HepG2 (cell line): ENCODE measurements around the gene GPBAR1. TPM values are rescaled to one million over a fixed set of nuclear protein-coding genes. Genes with fewer than 3 reads are reported as not detected.

Experiments
- ATAC-seq: fragments of 200-7000 bp; cut with Tn5 transposase; 3 replicates; pipeline ENCODE4 v1.9.1; 2020; ENCODE audit warnings: mild to moderate bottlenecking, moderate library complexity
- BruUV-seq: library from RNA; stranded (reverse); fragments of 400-500 nt; replicated peaks from 2 replicates; lab custom pipeline; 2021; lab: Mats Ljungman, UMichigan
- CTCF ChIA-PET: fragments of 300-600 bp; formaldehyde crosslinking; extraction: SDS; loops from one replicate; lab custom pipeline; 2021; ENCODE audit warnings: low total read pairs, inconsistent platforms, low intra/inter-chr PET ratio; lab: Yijun Ruan, JAX
- POLR2A ChIA-PET: fragments of 350-600 bp; sonication (Branson Sonifier 250); formaldehyde crosslinking; loops from one replicate; lab custom pipeline; 2020; ENCODE audit warnings: antibody characterized with exemption, inconsistent platforms; lab: Yijun Ruan, JAX
- DNase-seq: peaks from one replicate; pipeline ENCODE4 v3.0.0-alpha.2; 2015; ENCODE audit warnings: low spot score
- FAIRE-seq: peaks from 3 replicates; lab custom pipeline; 2011; peaks lifted over from hg19 to GRCh38; lab: Jason Lieb, UNC
- H2AFZ ChIP-seq: one replicate; pipeline ENCODE4 v1.6.1; 2011; ENCODE audit warnings: low read length, inconsistent platforms
- H3K27ac ChIP-seq: fragments of 300-600 bp; 3 replicates; pipeline ENCODE4 v1.8.0; 2011; ENCODE audit warnings: mixed run types, mild to moderate bottlenecking, mixed read lengths, low read length, inconsistent platforms; ENCODE audit not compliant: insufficient read depth; ENCODE audit errors: extremely low read length
- H3K27me3 ChIP-seq, 2 experiments: fragments of 200-600 bp in 1 of 2; 2 replicates in 1 of 2; 3 replicates in 1 of 2; pipeline versions ENCODE4 v1.6.0 to v1.8.0; 2011; ENCODE audit warnings: low read length in 2 of 2, mild to moderate bottlenecking in 2 of 2, moderate library complexity in 2 of 2, inconsistent platforms in 1 of 2; ENCODE audit not compliant: insufficient read depth in 2 of 2, control insufficient read depth in 1 of 2
- H3K36me3 ChIP-seq, 2 experiments: fragments of 200-600 bp in 1 of 2; replicated peaks in 1 of 2; 2 replicates in 1 of 2; 3 replicates in 1 of 2; pipeline versions ENCODE4 v1.5.1 to v1.8.0; 2011; ENCODE audit warnings: low read length in 2 of 2, inconsistent platforms in 1 of 2; ENCODE audit not compliant: insufficient read depth in 2 of 2, control insufficient read depth in 1 of 2
- H3K4me1 ChIP-seq: 2 replicates; pipeline ENCODE4 v1.5.1; 2012; ENCODE audit warnings: low read length, inconsistent platforms; ENCODE audit not compliant: insufficient read depth
- H3K4me2 ChIP-seq: 2 replicates; pipeline ENCODE4 v1.6.0; 2011; ENCODE audit warnings: low read depth, low read length, inconsistent platforms
- H3K4me3 ChIP-seq, 3 experiments: fragments of 200-600 bp in 1 of 3; sonication (generic), shearing (Covaris generic) in 1 of 3; replicated peaks in 1 of 3; 2 replicates each; pipeline ENCODE4 v1.5.1; 2011 to 2016; ENCODE audit warnings: low read length in 3 of 3, inconsistent platforms in 2 of 3, low read depth in 2 of 3, mild to moderate bottlenecking in 2 of 3, control low read depth in 1 of 3, mixed read lengths in 1 of 3; ENCODE audit not compliant: insufficient read depth in 1 of 3
- H3K79me2 ChIP-seq: one replicate; pipeline ENCODE4 v1.6.1; 2011; ENCODE audit warnings: low read length, inconsistent platforms; ENCODE audit not compliant: insufficient read depth
- H3K9ac ChIP-seq: 2 replicates; pipeline ENCODE4 v1.6.0; 2011; ENCODE audit warnings: mild to moderate bottlenecking, low read depth, low read length, inconsistent platforms; ENCODE audit not compliant: insufficient read depth
- H3K9me3 ChIP-seq: 2 replicates; pipeline ENCODE4 v1.5.1; 2012; ENCODE audit warnings: mild to moderate bottlenecking, low read length
- H4K20me1 ChIP-seq: 2 replicates; pipeline ENCODE4 v1.6.0; 2011; ENCODE audit warnings: inconsistent platforms, mild to moderate bottlenecking, low read length, moderate library complexity; ENCODE audit not compliant: insufficient read depth
- BORCS8-MEF2B ChIP-seq: sonication (generic); formaldehyde crosslinking; IDR thresholded peaks from 2 replicates; pipeline ENCODE4 v1.8.0; 2022; ENCODE audit warnings: mild to moderate bottlenecking, missing genetic modification reagents
- NRL ChIP-seq: sonication (generic); formaldehyde crosslinking; IDR thresholded peaks from 2 replicates; pipeline ENCODE4 v1.5.0; 2020; ENCODE audit warnings: missing genetic modification reagents, mild to moderate bottlenecking, moderate library complexity, borderline replicate concordance
- RBFOX2 ChIP-seq: fragments of 200-400 bp; formaldehyde crosslinking; IDR thresholded peaks from 2 replicates; pipeline ENCODE4 v1.6.1; 2017; ENCODE audit warnings: low read depth, mild to moderate bottlenecking, low read length
- SMYD3 ChIP-seq: sonication (generic); formaldehyde crosslinking; IDR thresholded peaks from 2 replicates; pipeline ENCODE4 v1.8.1; 2023; ENCODE audit warnings: mild to moderate bottlenecking, missing genetic modification reagents
- ZBTB42 ChIP-seq: sonication (generic); formaldehyde crosslinking; IDR thresholded peaks from 2 replicates; pipeline ENCODE4 v1.5.0; 2020; ENCODE audit warnings: mild to moderate bottlenecking, missing genetic modification reagents
- ZFP36L1 ChIP-seq: sonication (generic); formaldehyde crosslinking; IDR thresholded peaks from 2 replicates; pipeline ENCODE4 v1.8.0; 2022; ENCODE audit warnings: mild to moderate bottlenecking, missing genetic modification reagents, moderate library complexity
- ZNF607 ChIP-seq: sonication (generic); formaldehyde crosslinking; IDR thresholded peaks from 2 replicates; pipeline ENCODE4 v1.5.1; 2020; ENCODE audit warnings: missing genetic modification reagents, mild to moderate bottlenecking, borderline replicate concordance
- ZNF639 ChIP-seq: conservative IDR thresholded peaks from 2 replicates; pipeline ENCODE4 v1.6.1; 2018; ENCODE audit warnings: missing genetic modification reagents
- ZNF674 ChIP-seq: sonication (generic); formaldehyde crosslinking; IDR thresholded peaks from 2 replicates; pipeline ENCODE4 v1.5.0; 2020; ENCODE audit warnings: low read depth, mild to moderate bottlenecking, missing genetic modification reagents
- ZNF747 ChIP-seq: sonication (generic); formaldehyde crosslinking; IDR thresholded peaks from 2 replicates; pipeline ENCODE4 v1.8.1; 2023; ENCODE audit warnings: missing genetic modification reagents, mild to moderate bottlenecking, borderline replicate concordance
- WGBS: methylation state at CpG from one replicate; pipeline ENCODE4 v1.1.6; 2017; ENCODE audit warnings: low lambda C conversion rate; 5-methylcytosine and 5-hydroxymethylcytosine counted together
- in situ Hi-C: cut with HindIII; loops from 2 replicates; pipeline ENCODE4 v1.10.0; 2017; ENCODE audit warnings: low pct_unique_long_range_greater_than_20kb; ENCODE audit not compliant: extremely low pct_ligation_motif_present
- intact Hi-C: fragments of 100-400 bp; cut with micrococcal nuclease; formaldehyde crosslinking; loops from one replicate; pipeline ENCODE4 v1.10.0; 2022; ENCODE audit not compliant: unreplicated experiment
- polyA plus RNA-seq, 8 experiments: library from polyadenylated mRNA; depleted of rRNA in 3 of 8; stranded (reverse) in 7 of 8; unstranded in 1 of 8; fragments of >200 nt; fragmentation: Illumina TruSeq in 4 of 8; extraction: Trizol in 4 of 8; gene quantifications; 2 replicates each; pipeline versions ENCODE4 v1.2.1 to v1.2.3, GENCODE V29; 2011 to 2016; ENCODE audit warnings: low read depth in 4 of 8, missing spikeins in 1 of 8, mixed read lengths in 1 of 8; ENCODE audit not compliant: insufficient read depth in 1 of 8
- total RNA-seq, 5 experiments: library from RNA; depleted of rRNA; stranded (reverse); fragments of >200 nt; fragmentation: Illumina TruSeq; extraction: Trizol; gene quantifications; 2 replicates each; pipeline ENCODE4 v1.2.3, GENCODE V29; 2016; ENCODE audit warnings: low read depth in 1 of 5
- TF ChIP-seq, protein P1 (sequence below): sonication (generic); formaldehyde crosslinking; IDR thresholded peaks from 2 replicates; pipeline ENCODE4 v1.8.0; 2022; ENCODE audit warnings: mild to moderate bottlenecking, missing genetic modification reagents, moderate library complexity

The GPBAR1 gene
- total and polyA plus RNA-seq, 2 of the 13 experiments (the other 11 are each of a cell fraction or from before 2014, with no cell fraction given) = 0.05 to 0.09 TPM

- intact Hi-C loops (no loop called here), in situ Hi-C loops (no loop called here)
- ChIA-PET POLR2A (interaction anchor here (0.8 kb wide), 1 partner anchor 125 kb away, joined by 3 read pairs; no protein-coding TSS in a partner anchor), CTCF (no interaction called here)
- Histone ChIP-seq H3K4me3 (no peak overlapping the region), H3K79me2 (peaks cover 31% of the 10 kb centered on the region), H3K4me2 (no peak overlapping the region), H3K36me3 (peaks cover 44 to 71% of the 10 kb centered on the region in 2 experiments), H3K9me3 (no peaks in the 10 kb centered on the region), H2AFZ (no peak overlapping the region), H4K20me1 (peaks cover 43% of the 10 kb centered on the region; the same call in 1 of the 2 replicates), H3K27ac (no peak overlapping the region), H3K9ac (no peak overlapping the region), H3K27me3 (no peaks in the 10 kb centered on the region), H3K4me1 (peaks cover 29% of the 10 kb centered on the region)
- BruUV-seq = no TSS peak
- 99% methylated on average over 3 of the region's 3 CpGs for WGBS
- ATAC-seq = no peak
- no peak for FAIRE-seq
- no peak for DNase-seq
- TF ChIP-seq SMYD3 (CRISPR knock-in tag) (no peak), ZBTB42 (no peak), ZNF607 (CRISPR knock-in tag) (no peak), ZFP36L1 (CRISPR knock-in tag) (no peak), BORCS8-MEF2B (no peak), RBFOX2 (no peak), ZNF674 (CRISPR knock-in tag) (no peak)
Measured at GRCh38 chr2:218281449-218281848, 20.6 kb downstream of the GPBAR1 start.

DNA sequence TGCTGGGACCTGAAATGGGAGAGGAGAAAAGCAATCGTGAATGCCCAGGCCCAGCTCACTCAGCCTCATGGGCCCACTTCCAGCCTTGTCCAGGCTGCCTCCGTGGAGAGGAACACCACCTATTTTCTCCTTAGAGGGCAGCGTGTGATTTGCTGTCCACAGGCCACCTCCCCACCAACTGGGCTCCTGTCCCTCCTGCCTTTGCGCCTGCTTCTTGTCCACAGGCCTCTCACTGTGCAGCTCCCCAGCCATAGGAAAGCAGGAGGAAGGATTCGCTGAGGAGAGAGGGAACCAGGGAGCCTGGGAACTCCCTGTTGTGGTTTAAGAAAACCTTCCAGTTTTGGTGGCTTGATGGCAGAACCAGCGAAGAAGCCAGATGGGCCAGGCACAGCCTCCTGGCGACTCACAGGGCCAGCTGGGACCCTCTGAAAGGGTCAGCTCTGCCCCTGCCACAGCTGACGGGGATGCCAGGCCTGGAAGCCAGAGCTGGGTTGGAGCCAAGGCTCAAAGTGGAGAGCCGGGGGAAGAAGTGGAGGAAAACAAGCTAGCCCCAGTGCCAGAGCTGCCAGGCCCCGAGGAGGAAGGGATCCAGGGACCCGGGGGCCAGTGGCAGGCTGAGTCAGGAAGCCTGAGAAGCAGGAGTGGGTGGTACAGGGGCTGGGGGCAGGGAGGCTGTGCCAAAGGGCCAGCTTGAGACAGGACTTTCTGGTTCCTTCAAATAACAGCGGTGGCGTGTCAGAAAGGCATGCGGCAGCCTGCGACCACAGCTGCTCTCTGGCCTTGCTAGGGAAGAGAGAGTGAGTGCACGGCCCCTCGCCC lies 21.6 kb downstream of the GPBAR1 start:
- Histone ChIP-seq H3K27ac (no peak overlapping the region), H3K4me3 (no peak overlapping the region), H3K4me2 (no peak overlapping the region), H3K4me1 (peaks cover 38% of the 10 kb centered on the region), H3K27me3 (no peaks in the 10 kb centered on the region), H2AFZ (no peak overlapping the region), H3K9me3 (no peaks in the 10 kb centered on the region), H3K36me3 (peaks cover 36 to 62% of the 10 kb centered on the region in 2 experiments), H3K9ac (no peak overlapping the region), H3K79me2 (peaks cover 40% of the 10 kb centered on the region), H4K20me1 (peaks cover 52% of the 10 kb centered on the region)
- BruUV-seq = no TSS peak
- WGBS = 97% methylated on average over 17 of the region's 17 CpGs
- intact Hi-C loops = no loop called here
- POLR2A ChIA-PET = interaction anchor here (2.6 to 6.7 kb wide), 2 partner anchors 9 to 11 kb away, joined by 22 to 121 read pairs; partner anchors contain the start of genes AAMP, PNKD and TMBIM1
- in situ Hi-C loops = no loop called here
- ATAC-seq (no peak), DNase-seq (no peak), FAIRE-seq (no peak)
- CTCF ChIA-PET = no interaction called here
- no peak for TF ChIP-seq ZNF639 (CRISPR knock-in tag)
- no peak for TF ChIP-seq ZNF747 (CRISPR knock-in tag)
- TF ChIP-seq, protein P1, sequence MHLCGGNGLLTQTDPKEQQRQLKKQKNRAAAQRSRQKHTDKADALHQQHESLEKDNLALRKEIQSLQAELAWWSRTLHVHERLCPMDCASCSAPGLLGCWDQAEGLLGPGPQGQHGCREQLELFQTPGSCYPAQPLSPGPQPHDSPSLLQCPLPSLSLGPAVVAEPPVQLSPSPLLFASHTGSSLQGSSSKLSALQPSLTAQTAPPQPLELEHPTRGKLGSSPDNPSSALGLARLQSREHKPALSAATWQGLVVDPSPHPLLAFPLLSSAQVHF (CRISPR knock-in tag) = 0 out of 2 replicates have a peak, but pooled peaks have one; percentile 24
- 0 out of 2 replicates have a peak, but pooled peaks have one; percentile 36 for TF ChIP-seq NRL (CRISPR knock-in tag)
